Tibial nerve (tissue), 3 donors: ENCODE measurements around the gene CDK5R2.

Experiments used
- POLR2A ChIP-seq, 2 donors: fragments of 450-650 bp; IDR thresholded peaks; one replicate each; pipeline ENCODE4 v1.6.1; 2017; ENCODE audit warnings: antibody characterized with exemption in 2 of 2, mild to moderate bottlenecking in 2 of 2, moderate library complexity in 2 of 2
- TF ChIP-seq, protein P1 (sequence below), 5 experiments: fragments of 200-600 bp in 3 of 5; fragments of 450-650 bp in 2 of 5; sonication (generic) in 3 of 5; IDR thresholded peaks; one replicate each; pipeline ENCODE4 v1.5.1; 2016 to 2019; ENCODE audit warnings: antibody characterized with exemption in 5 of 5, mild to moderate bottlenecking in 3 of 5, moderate library complexity in 2 of 5

DNA sequence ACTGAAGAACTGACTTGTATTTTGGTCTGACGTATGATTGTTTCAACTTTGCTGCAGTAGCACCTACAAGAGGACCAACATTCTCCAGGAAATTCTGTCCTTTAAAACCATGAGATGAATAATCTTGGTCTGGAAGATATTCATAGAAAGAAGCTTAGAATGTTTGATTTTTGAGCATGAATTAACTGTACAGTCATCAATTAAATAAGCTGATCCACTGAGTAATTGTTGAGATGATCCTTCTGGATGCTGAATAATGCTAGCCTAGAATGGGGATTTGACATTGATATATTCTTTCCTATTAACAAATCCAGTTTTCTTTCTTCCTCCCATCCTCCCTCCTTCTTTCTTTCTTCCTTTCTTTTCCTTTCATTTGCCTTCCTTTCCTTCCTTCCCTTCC lies 39.0 kb upstream of the CDK5R2 start:
- no peak for TF ChIP-seq POLR2A (IDR thresholded peaks at IDR 0.05)
- TF ChIP-seq, protein P1, sequence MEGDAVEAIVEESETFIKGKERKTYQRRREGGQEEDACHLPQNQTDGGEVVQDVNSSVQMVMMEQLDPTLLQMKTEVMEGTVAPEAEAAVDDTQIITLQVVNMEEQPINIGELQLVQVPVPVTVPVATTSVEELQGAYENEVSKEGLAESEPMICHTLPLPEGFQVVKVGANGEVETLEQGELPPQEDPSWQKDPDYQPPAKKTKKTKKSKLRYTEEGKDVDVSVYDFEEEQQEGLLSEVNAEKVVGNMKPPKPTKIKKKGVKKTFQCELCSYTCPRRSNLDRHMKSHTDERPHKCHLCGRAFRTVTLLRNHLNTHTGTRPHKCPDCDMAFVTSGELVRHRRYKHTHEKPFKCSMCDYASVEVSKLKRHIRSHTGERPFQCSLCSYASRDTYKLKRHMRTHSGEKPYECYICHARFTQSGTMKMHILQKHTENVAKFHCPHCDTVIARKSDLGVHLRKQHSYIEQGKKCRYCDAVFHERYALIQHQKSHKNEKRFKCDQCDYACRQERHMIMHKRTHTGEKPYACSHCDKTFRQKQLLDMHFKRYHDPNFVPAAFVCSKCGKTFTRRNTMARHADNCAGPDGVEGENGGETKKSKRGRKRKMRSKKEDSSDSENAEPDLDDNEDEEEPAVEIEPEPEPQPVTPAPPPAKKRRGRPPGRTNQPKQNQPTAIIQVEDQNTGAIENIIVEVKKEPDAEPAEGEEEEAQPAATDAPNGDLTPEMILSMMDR (IDR thresholded peaks at IDR 0.05): no peak
